HEK293 (cell line): ENCODE data around the gene PFN2.

Experiments used
- CTCF ChIA-PET: fragments of 350-600 bp; formaldehyde crosslinking; extraction: SDS; loops from one replicate; lab custom pipeline; 2021; ENCODE audit warnings: antibody characterized with exemption; lab: Yijun Ruan, JAX
- POLR2A ChIA-PET: fragments of 300-600 bp; formaldehyde crosslinking; extraction: SDS; loops from one replicate; lab custom pipeline; 2020; ENCODE audit warnings: antibody characterized with exemption, inconsistent platforms; lab: Yijun Ruan, JAX
- H3K27ac ChIP-seq: fragments of 200-500 bp; sonication (Bioruptor generic); 2 replicates; pipeline ENCODE4 v1.5.1; 2014; ENCODE audit warnings: low read depth, low read length, control low read depth, inconsistent platforms; ENCODE audit errors: extremely low read depth
- H3K36me3 ChIP-seq, 2 experiments: fragments of 200-500 bp in 1 of 2; sonication (Bioruptor generic) in 1 of 2; 1 replicate in 1 of 2; 2 replicates in 1 of 2; pipeline ENCODE4 v1.5.1; 2014 to 2017; ENCODE audit warnings: inconsistent platforms in 2 of 2, low read length in 2 of 2; ENCODE audit not compliant: control insufficient read depth in 2 of 2, insufficient read depth in 1 of 2
- H3K4me1 ChIP-seq: fragments of 200-500 bp; sonication (Bioruptor generic); 2 replicates; pipeline ENCODE4 v1.5.1; 2014; ENCODE audit warnings: mild to moderate bottlenecking, low read length, inconsistent platforms; ENCODE audit not compliant: control insufficient read depth, insufficient read depth
- H3K4me3 ChIP-seq: 2 replicates; pipeline ENCODE4 v1.5.1; 2011; ENCODE audit warnings: low read depth, mild to moderate bottlenecking, control low read depth, low read length, moderate library complexity
- H3K9me3 ChIP-seq: fragments of 200-500 bp; sonication (Bioruptor generic); 2 replicates; pipeline ENCODE4 v1.5.1; 2014; ENCODE audit warnings: low read depth, low read length, inconsistent platforms; ENCODE audit not compliant: control insufficient read depth, insufficient read depth
- BCL11A ChIP-seq: fragments of 450-650 bp; formaldehyde crosslinking; IDR thresholded peaks from 2 replicates; pipeline ENCODE4 v1.5.1; 2016; ENCODE audit warnings: low read depth, missing biosample characterization, missing genetic modification characterization
- GFI1B ChIP-seq: fragments of 450-650 bp; formaldehyde crosslinking; IDR thresholded peaks from 2 replicates; pipeline ENCODE4 v1.5.1; 2016; ENCODE audit warnings: missing biosample characterization, missing genetic modification characterization
- KLF16 ChIP-seq: fragments of 450-650 bp; formaldehyde crosslinking; IDR thresholded peaks from 2 replicates; pipeline ENCODE4 v1.5.1; 2017; ENCODE audit warnings: missing biosample characterization, missing genetic modification characterization
- KLF9 ChIP-seq: fragments of 450-650 bp; formaldehyde crosslinking; IDR thresholded peaks from 2 replicates; pipeline ENCODE4 v1.5.1; 2016; ENCODE audit warnings: missing biosample characterization, missing genetic modification characterization, low read depth
- PRDM4 ChIP-seq: fragments of 450-650 bp; formaldehyde crosslinking; IDR thresholded peaks from 2 replicates; pipeline ENCODE4 v1.5.1; 2017; ENCODE audit warnings: missing biosample characterization, missing genetic modification characterization
- REST ChIP-seq: fragments of 450-650 bp; formaldehyde crosslinking; IDR thresholded peaks from 2 replicates; pipeline ENCODE4 v1.5.1; 2016; ENCODE audit warnings: missing biosample characterization, missing genetic modification characterization
- TCF7L2 ChIP-seq: IDR thresholded peaks from 2 replicates; pipeline ENCODE4 v1.6.1; 2011; ENCODE audit warnings: low read depth, mild to moderate bottlenecking, inconsistent platforms, low read length, moderate library complexity, borderline replicate concordance
- ZFP41 ChIP-seq: fragments of 450-650 bp; formaldehyde crosslinking; IDR thresholded peaks from 2 replicates; pipeline ENCODE4 v1.5.1; 2016; ENCODE audit warnings: missing biosample characterization, missing genetic modification characterization, borderline replicate concordance
- ZNF155 ChIP-seq: fragments of 450-650 bp; formaldehyde crosslinking; IDR thresholded peaks from 2 replicates; pipeline ENCODE4 v1.5.1; 2016; ENCODE audit warnings: missing biosample characterization, missing genetic modification characterization
- ZNF214 ChIP-seq: fragments of 450-650 bp; formaldehyde crosslinking; IDR thresholded peaks from 2 replicates; pipeline ENCODE4 v1.5.1; 2017; ENCODE audit warnings: missing biosample characterization, mild to moderate bottlenecking, missing genetic modification characterization, borderline replicate concordance
- ZNF239 ChIP-seq: fragments of 450-650 bp; formaldehyde crosslinking; IDR thresholded peaks from 2 replicates; pipeline ENCODE4 v1.5.1; 2016; ENCODE audit warnings: missing biosample characterization, missing genetic modification characterization
- ZNF416 ChIP-seq: fragments of 450-650 bp; formaldehyde crosslinking; IDR thresholded peaks from 2 replicates; pipeline ENCODE4 v1.5.1; 2016; ENCODE audit warnings: missing biosample characterization, missing genetic modification characterization
- ZNF473 ChIP-seq: fragments of 450-650 bp; formaldehyde crosslinking; IDR thresholded peaks from 2 replicates; pipeline ENCODE4 v1.5.1; 2017; ENCODE audit warnings: missing biosample characterization, missing genetic modification characterization
- ZNF514 ChIP-seq: fragments of 450-650 bp; formaldehyde crosslinking; IDR thresholded peaks from 2 replicates; pipeline ENCODE4 v1.5.1; 2016; ENCODE audit warnings: missing biosample characterization, missing genetic modification characterization
- ZNF518A ChIP-seq: fragments of 450-650 bp; formaldehyde crosslinking; conservative IDR thresholded peaks from 2 replicates; pipeline ENCODE4 v1.5.1; 2016; ENCODE audit warnings: low read depth, missing biosample characterization, missing genetic modification characterization
- ZNF548 ChIP-seq: fragments of 450-650 bp; formaldehyde crosslinking; IDR thresholded peaks from 2 replicates; pipeline ENCODE4 v1.5.1; 2016; ENCODE audit warnings: missing biosample characterization, missing genetic modification characterization
- ZNF555 ChIP-seq: fragments of 450-650 bp; formaldehyde crosslinking; conservative IDR thresholded peaks from 2 replicates; pipeline ENCODE4 v1.5.1; 2017; ENCODE audit warnings: missing biosample characterization, mild to moderate bottlenecking, missing genetic modification characterization, inconsistent platforms
- ZNF580 ChIP-seq: fragments of 450-650 bp; formaldehyde crosslinking; IDR thresholded peaks from 2 replicates; pipeline ENCODE4 v1.5.1; 2016; ENCODE audit warnings: missing biosample characterization, missing genetic modification characterization
- ZNF624 ChIP-seq: fragments of 450-650 bp; formaldehyde crosslinking; IDR thresholded peaks from 2 replicates; pipeline ENCODE4 v1.5.1; 2017; ENCODE audit warnings: missing biosample characterization, missing genetic modification characterization

The PFN2 gene

GRCh38 chr3:149957361-149958125, 13.2 kb downstream of the PFN2 start:
- CTCF ChIA-PET: interaction anchor here (0.6 to 2.6 kb wide), 3 partner anchors 10 to 263 kb away, joined by 3 to 6 read pairs (median 3); no protein-coding TSS in a partner anchor
- no peaks in the 10 kb centered on the region for H3K4me1 ChIP-seq
- TF ChIP-seq KLF9 (tag by site-specific recombination): no peak
- no peak for TF ChIP-seq ZNF416
- TF ChIP-seq ZNF518A (tag by site-specific recombination): no peak
- TF ChIP-seq ZNF473: no peak
- no peak for TF ChIP-seq ZFP41 (tag by site-specific recombination)
- no peak for TF ChIP-seq BCL11A
- peaks cover 0 to 16% of the 10 kb centered on the region in 2 experiments; a peak in 1 of 3 replicates for H3K36me3 ChIP-seq
- no peak overlapping the region for H3K4me3 ChIP-seq
- no peaks in the 10 kb centered on the region for H3K9me3 ChIP-seq
- POLR2A ChIA-PET: no interaction called here
- no peak overlapping the region for H3K27ac ChIP-seq

- no peak overlapping the region for H3K27ac ChIP-seq
- no peaks in the 10 kb centered on the region for H3K9me3 ChIP-seq
- no peaks in the 10 kb centered on the region for H3K4me1 ChIP-seq
- peaks cover 0 to 21% of the 10 kb centered on the region in 2 experiments; a peak in 1 of 3 replicates for H3K36me3 ChIP-seq
- ChIA-PET POLR2A (no interaction called here), CTCF (interaction anchor here (0.7 to 0.9 kb wide), 3 partner anchors 11 to 473 kb away, joined by 3 read pairs; no protein-coding TSS in a partner anchor)
- TF ChIP-seq ZNF555 (tag by site-specific recombination): no peak
- TF ChIP-seq REST: no peak
- no peak overlapping the region for H3K4me3 ChIP-seq
Measured at GRCh38 chr3:149955449-149955848, 15.2 kb downstream of the PFN2 start.

GRCh38 chr3:149954812-149955211, 15.9 kb downstream of the PFN2 start:
- ChIA-PET CTCF (interaction anchor here (0.7 to 0.9 kb wide), 4 partner anchors 11 to 472 kb away, joined by 3 read pairs; no protein-coding TSS in a partner anchor), POLR2A (no interaction called here)
- Histone ChIP-seq H3K4me1 (no peaks in the 10 kb centered on the region), H3K27ac (no peak overlapping the region), H3K36me3 (peaks cover 0 to 25% of the 10 kb centered on the region in 2 experiments; a peak in 1 of 3 replicates), H3K4me3 (no peak overlapping the region), H3K9me3 (no peaks in the 10 kb centered on the region)
- TF ChIP-seq TCF7L2 (no peak), KLF9 (tag by site-specific recombination) (no peak), ZNF580 (tag by site-specific recombination) (no peak), KLF16 (tag by site-specific recombination) (no peak), ZNF624 (tag by site-specific recombination) (no peak), ZNF214 (tag by site-specific recombination) (no peak), PRDM4 (tag by site-specific recombination) (no peak), ZNF155 (no peak), ZNF239 (no peak), ZNF514 (tag by site-specific recombination) (no peak), ZNF548 (tag by site-specific recombination) (no peak), GFI1B (tag by site-specific recombination) (no peak)
